IPS-20b (cell line): Measurements from ENCODE around the gene MAN2A2.
"Not testable (repeated sequence)": the region's sequence is repeated elsewhere in the genome, so short reads cannot be mapped to it uniquely, and the experiment has no call there.

ENCODE experiments used
- H3K27ac ChIP-seq: one replicate; pipeline ENCODE4 v1.5.1; 2013; ENCODE audit warnings: low read length
- H3K27me3 ChIP-seq: 2 replicates; pipeline ENCODE4 v1.6.1; 2013; ENCODE audit warnings: mild to moderate bottlenecking, low read length, inconsistent platforms; ENCODE audit not compliant: insufficient read depth
- H3K36me3 ChIP-seq: 2 replicates; pipeline ENCODE4 v1.6.1; 2013; ENCODE audit warnings: low read depth, mild to moderate bottlenecking, inconsistent platforms, low read length, moderate library complexity; ENCODE audit not compliant: insufficient read depth
- H3K4me1 ChIP-seq: 2 replicates; pipeline ENCODE4 v1.6.1; 2013; ENCODE audit warnings: mild to moderate bottlenecking, control low read depth, inconsistent platforms, low read length, moderate library complexity; ENCODE audit not compliant: insufficient read depth
- H3K4me3 ChIP-seq: 2 replicates; pipeline ENCODE4 v1.5.1; 2013; ENCODE audit warnings: mild to moderate bottlenecking, low read length, inconsistent platforms
- H3K9ac ChIP-seq: 2 replicates; pipeline ENCODE4 v1.6.1; 2013; ENCODE audit warnings: low read depth, mild to moderate bottlenecking, inconsistent platforms, low read length, moderate library complexity
- H3K9me3 ChIP-seq: 2 replicates; pipeline ENCODE4 v1.6.1; 2013; ENCODE audit warnings: mild to moderate bottlenecking, low read depth, low read length, inconsistent platforms; ENCODE audit not compliant: insufficient read depth

The MAN2A2 gene

GRCh38 chr15:90887037-90887481 lies 16.0 kb upstream of the MAN2A2 start:
- no peaks in the 10 kb centered on the region for H3K36me3 ChIP-seq
- H3K4me1 ChIP-seq, result peaks cover 17% of the 10 kb centered on the region; the same call in 1 of the 2 replicates
- H3K4me3 ChIP-seq, result no peak overlapping the region
- H3K9ac ChIP-seq, result no peak overlapping the region
- H3K9me3 ChIP-seq, result no peaks in the 10 kb centered on the region
- no peaks in the 10 kb centered on the region for H3K27me3 ChIP-seq
- H3K27ac ChIP-seq, result no peak overlapping the region

GRCh38 chr15:90889313-90889730 lies 13.8 kb upstream of the MAN2A2 start:
- H3K4me3 ChIP-seq, result no peak overlapping the region
- no peak overlapping the region for H3K9ac ChIP-seq
- H3K27me3 ChIP-seq, result no peaks in the 10 kb centered on the region
- H3K36me3 ChIP-seq, result peaks cover 6% of the 10 kb centered on the region; the same call in 1 of the 2 replicates
- peaks cover 11% of the 10 kb centered on the region; the same call in 1 of the 2 replicates for H3K4me1 ChIP-seq
- H3K27ac ChIP-seq, result no peak overlapping the region
- H3K9me3 ChIP-seq, result no peaks in the 10 kb centered on the region

GRCh38 chr15:90889736-90890456 lies 13.2 kb upstream of the MAN2A2 start:
- Histone ChIP-seq H3K9me3 (no peaks in the 10 kb centered on the region), H3K9ac (no peak overlapping the region), H3K4me1 (peaks cover 7% of the 10 kb centered on the region; the same call in 1 of the 2 replicates), H3K27ac (no peak overlapping the region), H3K27me3 (no peaks in the 10 kb centered on the region), H3K4me3 (no peak overlapping the region), H3K36me3 (peaks cover 6% of the 10 kb centered on the region; the same call in 1 of the 2 replicates)

- no peak overlapping the region for H3K4me3 ChIP-seq
- no peaks in the 10 kb centered on the region for H3K27me3 ChIP-seq
- peaks cover 6% of the 10 kb centered on the region; the same call in 1 of the 2 replicates for H3K36me3 ChIP-seq
- H3K27ac ChIP-seq, result no peak overlapping the region
- H3K9ac ChIP-seq, result no peak overlapping the region
- no peaks in the 10 kb centered on the region for H3K9me3 ChIP-seq
- peaks cover under 1% of the 10 kb centered on the region; the same call in 1 of the 2 replicates for H3K4me1 ChIP-seq
Observed at GRCh38 chr15:90890839-90891238, 12.3 kb upstream of the MAN2A2 start.

- H3K4me1 ChIP-seq, result no peaks in the 10 kb centered on the region
- no peak overlapping the region for H3K4me3 ChIP-seq
- H3K27me3 ChIP-seq, result no peaks in the 10 kb centered on the region
- peaks cover 6% of the 10 kb centered on the region; the same call in 1 of the 2 replicates for H3K36me3 ChIP-seq
- H3K9me3 ChIP-seq, result no peaks in the 10 kb centered on the region
- no peak overlapping the region for H3K27ac ChIP-seq
- H3K9ac ChIP-seq, result no peak overlapping the region
Observed at GRCh38 chr15:90891346-90891949, 11.7 kb upstream of the MAN2A2 start.

- Histone ChIP-seq H3K4me1 (no peaks in the 10 kb centered on the region), H3K9ac (no peak overlapping the region), H3K9me3 (no peaks in the 10 kb centered on the region), H3K27ac (no peak overlapping the region), H3K36me3 (peaks cover 6% of the 10 kb centered on the region; the same call in 1 of the 2 replicates), H3K27me3 (no peaks in the 10 kb centered on the region), H3K4me3 (no peak overlapping the region)
Observed at GRCh38 chr15:90892023-90892422, 11.1 kb upstream of the MAN2A2 start.

- H3K9ac ChIP-seq, result no peak overlapping the region
- H3K4me3 ChIP-seq, result no peak overlapping the region
- peaks cover 6% of the 10 kb centered on the region; the same call in 1 of the 2 replicates for H3K36me3 ChIP-seq
- no peaks in the 10 kb centered on the region for H3K9me3 ChIP-seq
- no peaks in the 10 kb centered on the region for H3K4me1 ChIP-seq
- no peaks in the 10 kb centered on the region for H3K27me3 ChIP-seq
- no peak overlapping the region for H3K27ac ChIP-seq
Observed at GRCh38 chr15:90892498-90893174, 10.5 kb upstream of the MAN2A2 start.

GRCh38 chr15:90893175-90894090 lies 9.7 kb upstream of the MAN2A2 start:
- H3K27ac ChIP-seq, result no peak overlapping the region
- no peak overlapping the region for H3K9ac ChIP-seq
- H3K27me3 ChIP-seq, result no peaks in the 10 kb centered on the region
- no peaks in the 10 kb centered on the region for H3K4me1 ChIP-seq
- no peaks in the 10 kb centered on the region for H3K9me3 ChIP-seq
- no peak overlapping the region for H3K4me3 ChIP-seq
- H3K36me3 ChIP-seq, result peaks cover 6% of the 10 kb centered on the region; the same call in 1 of the 2 replicates

GRCh38 chr15:90895571-90896117 lies 7.5 kb upstream of the MAN2A2 start:
- H3K27ac ChIP-seq, result no peak overlapping the region
- no peak overlapping the region for H3K9ac ChIP-seq
- no peaks in the 10 kb centered on the region for H3K9me3 ChIP-seq
- no peaks in the 10 kb centered on the region for H3K4me1 ChIP-seq
- peaks cover 6% of the 10 kb centered on the region; the same call in 1 of the 2 replicates for H3K36me3 ChIP-seq
- H3K27me3 ChIP-seq, result no peaks in the 10 kb centered on the region; the same call in 1 of the 2 replicates
- no peak overlapping the region for H3K4me3 ChIP-seq

- H3K4me3 ChIP-seq, H3K9ac ChIP-seq, H3K9me3 ChIP-seq, H3K36me3 ChIP-seq, H3K4me1 ChIP-seq, H3K27ac ChIP-seq: not testable (repeated sequence)
- peaks cover 11% of the 10 kb centered on the region for H3K27me3 ChIP-seq
Observed at GRCh38 chr15:90897131-90897655, 5.9 kb upstream of the MAN2A2 start.
